Stomach (tissue), 4 donors: Measurements from ENCODE around the gene CFAP20DC.

Experiments
- EP300 ChIP-seq: sonication (generic); formaldehyde crosslinking; IDR thresholded peaks from one replicate; pipeline ENCODE4 v1.6.1; 2017; ENCODE audit warnings: antibody characterized with exemption
- TF ChIP-seq, protein P1 (sequence below), 7 experiments: fragments of 450-650 bp in 4 of 7; fragments of 200-600 bp in 3 of 7; sonication (generic) in 3 of 7; IDR thresholded peaks; one replicate each; pipeline ENCODE4 v1.5.1; 2016 to 2019; ENCODE audit warnings: antibody characterized with exemption in 7 of 7, control low read depth in 2 of 7, mild to moderate bottlenecking in 1 of 7

DNA sequence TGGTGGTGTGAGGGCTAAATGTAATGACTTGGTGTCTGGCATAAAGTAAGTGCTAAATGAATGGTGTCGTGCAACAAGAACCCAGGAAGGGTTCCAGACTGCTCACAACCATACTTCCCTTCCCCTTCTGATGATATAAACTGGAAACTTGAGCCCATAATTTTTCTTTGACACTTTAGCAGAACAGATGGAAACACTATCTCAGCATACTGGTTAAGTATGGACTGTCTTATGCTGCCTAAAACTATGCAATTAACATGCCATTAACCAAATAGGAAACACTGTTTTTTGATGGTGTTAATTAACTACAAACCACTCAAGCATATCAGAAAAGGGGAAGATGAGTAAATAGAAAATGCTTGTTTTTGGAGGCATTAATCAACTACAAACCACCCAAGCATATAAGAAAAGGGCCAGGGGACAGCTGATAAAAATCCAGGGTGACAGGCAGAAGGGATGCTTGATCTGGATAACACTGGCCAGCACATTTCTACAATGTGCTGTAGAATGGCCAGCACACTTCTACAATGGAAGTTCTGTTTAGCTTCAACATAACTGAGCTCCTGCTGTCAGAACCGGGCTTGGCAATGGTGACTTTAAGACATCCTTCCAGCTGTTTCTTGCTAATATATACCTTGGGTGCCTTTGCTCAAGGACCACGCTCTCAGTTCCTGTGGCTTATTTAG, 297.8 kb downstream of the CFAP20DC start:
- TF ChIP-seq, protein P1, sequence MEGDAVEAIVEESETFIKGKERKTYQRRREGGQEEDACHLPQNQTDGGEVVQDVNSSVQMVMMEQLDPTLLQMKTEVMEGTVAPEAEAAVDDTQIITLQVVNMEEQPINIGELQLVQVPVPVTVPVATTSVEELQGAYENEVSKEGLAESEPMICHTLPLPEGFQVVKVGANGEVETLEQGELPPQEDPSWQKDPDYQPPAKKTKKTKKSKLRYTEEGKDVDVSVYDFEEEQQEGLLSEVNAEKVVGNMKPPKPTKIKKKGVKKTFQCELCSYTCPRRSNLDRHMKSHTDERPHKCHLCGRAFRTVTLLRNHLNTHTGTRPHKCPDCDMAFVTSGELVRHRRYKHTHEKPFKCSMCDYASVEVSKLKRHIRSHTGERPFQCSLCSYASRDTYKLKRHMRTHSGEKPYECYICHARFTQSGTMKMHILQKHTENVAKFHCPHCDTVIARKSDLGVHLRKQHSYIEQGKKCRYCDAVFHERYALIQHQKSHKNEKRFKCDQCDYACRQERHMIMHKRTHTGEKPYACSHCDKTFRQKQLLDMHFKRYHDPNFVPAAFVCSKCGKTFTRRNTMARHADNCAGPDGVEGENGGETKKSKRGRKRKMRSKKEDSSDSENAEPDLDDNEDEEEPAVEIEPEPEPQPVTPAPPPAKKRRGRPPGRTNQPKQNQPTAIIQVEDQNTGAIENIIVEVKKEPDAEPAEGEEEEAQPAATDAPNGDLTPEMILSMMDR (IDR thresholded peaks at IDR 0.05), result no peak
- no peak for TF ChIP-seq EP300
